ENCODE measurements around the gene SELENOP.

Gene SELENOP

DNA sequence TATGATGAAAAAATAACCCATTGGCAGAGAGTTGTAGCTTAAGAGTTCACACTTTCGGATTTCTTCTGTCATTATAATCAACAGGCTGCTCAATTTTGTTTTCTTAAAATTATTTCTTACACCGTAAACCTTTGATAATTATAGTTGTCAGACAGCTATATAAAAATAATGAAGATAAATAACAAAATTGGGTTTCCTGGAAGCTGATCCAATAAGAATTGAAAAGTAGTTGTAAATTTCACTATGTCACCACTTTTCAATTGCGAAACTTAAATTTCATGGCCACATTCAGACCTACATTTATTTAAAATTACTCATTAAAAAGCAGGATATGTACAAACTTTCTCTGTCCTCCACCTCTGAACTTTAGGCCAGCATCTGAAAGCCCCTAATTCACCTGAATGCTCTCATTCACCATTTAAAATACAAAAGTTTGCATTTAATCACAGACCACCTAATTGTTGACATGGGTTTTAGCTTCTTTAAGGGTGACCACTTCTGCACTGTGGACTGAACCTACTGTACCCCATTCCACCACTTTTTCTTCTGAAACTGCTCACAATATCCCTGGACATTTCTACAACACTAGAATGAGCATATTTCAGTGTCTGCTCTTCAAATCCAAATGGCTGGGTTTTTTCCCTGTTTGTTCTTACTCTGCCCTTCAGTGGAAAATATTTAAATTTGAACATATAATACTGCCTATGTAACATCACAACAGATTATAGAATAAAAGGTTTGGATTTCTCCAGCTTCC lies 680 bp downstream of the SELENOP start:
- H3K4me3 Mint-ChIP-seq = no peak overlapping the region
- DNase-seq (no peak), ATAC-seq (no peak)
- no peaks in the 10 kb centered on the region for H3K27me3 Mint-ChIP-seq
- peaks cover 5% of the 10 kb centered on the region for H3K4me1 Mint-ChIP-seq
- no peaks in the 10 kb centered on the region for H3K36me3 Mint-ChIP-seq (ENCODE audit: low read depth)
- no peaks in the 10 kb centered on the region for H3K9me3 Mint-ChIP-seq
- H3K27ac Mint-ChIP-seq = no peak overlapping the region

DNA sequence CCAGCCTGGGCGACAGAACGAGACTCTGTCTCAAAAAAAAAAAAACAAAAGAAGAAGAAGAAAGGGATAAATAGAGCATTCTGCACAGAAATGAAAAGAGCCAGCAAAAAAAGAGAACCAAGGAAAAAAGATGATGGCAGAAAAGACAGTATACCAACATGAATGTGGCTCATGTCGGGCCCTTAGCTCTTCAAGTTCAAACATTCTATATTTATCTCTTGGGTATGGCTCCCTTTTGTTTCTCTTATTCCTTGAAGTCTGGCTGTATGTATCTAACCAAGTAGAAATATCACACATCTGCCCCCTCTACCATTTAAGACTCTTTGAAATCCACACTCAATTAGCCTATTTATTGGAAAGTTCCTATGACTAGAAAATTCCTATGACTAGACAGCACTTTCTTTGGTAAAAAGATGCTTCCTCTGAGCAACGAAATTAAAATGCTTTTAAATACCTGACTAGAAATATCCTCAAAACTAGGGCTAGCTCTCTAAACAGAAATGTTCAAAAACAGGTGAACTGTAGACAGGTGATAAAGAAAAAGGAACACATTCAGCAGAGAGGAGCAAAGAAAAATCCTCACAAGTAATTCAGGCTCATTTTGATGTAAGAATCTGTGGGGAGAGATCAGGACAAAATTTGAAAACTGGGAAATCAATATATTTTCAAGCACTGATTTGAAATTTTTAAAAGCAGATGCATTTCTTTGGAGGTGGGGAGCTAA lies 2.6 kb downstream of the SELENOP start:
- H3K4me1 Mint-ChIP-seq = peaks cover 5% of the 10 kb centered on the region

DNA sequence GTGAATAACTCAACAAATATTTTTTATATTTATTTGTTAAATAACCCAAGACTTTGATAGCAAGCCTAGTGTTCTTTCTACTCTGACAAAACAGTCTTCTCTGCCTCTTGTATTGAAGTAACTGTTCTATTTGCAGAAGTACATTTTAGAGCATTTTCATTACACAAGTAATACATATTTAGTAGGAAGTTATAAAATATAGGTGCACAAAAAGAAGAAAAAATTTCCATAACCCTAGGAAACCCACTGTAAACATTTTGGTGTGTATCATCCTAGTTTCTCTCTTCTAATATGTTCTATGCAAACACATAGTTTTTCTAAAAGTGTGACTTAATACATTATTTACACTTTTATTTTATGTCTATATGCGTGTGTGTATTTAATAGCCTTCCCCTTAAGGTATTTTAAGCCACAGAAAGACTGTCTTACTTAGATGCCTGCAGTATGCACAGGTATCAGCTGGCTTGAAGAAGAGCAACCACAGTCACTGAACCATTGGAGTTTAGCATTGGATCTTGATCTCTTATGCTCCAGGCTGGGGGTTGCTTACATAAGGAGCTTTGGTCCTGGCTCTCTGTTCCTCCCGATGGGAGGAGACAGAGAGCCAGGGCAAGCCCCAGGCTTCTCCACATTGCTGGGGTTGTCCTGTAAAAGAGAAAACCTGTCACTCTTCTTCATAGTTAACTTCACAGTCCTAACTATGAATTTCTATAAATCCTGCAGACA lies 3.8 kb downstream of the SELENOP start:
- no peak for ATAC-seq
- no peaks in the 10 kb centered on the region for H3K27me3 Mint-ChIP-seq
- H3K4me3 Mint-ChIP-seq = no peak overlapping the region
- DNase-seq = no peak
- H3K27ac Mint-ChIP-seq = no peak overlapping the region
- peaks cover 5% of the 10 kb centered on the region for H3K4me1 Mint-ChIP-seq
- peaks cover 3% of the 10 kb centered on the region for H3K36me3 Mint-ChIP-seq (ENCODE audit: low read depth)
- no peaks in the 10 kb centered on the region for H3K9me3 Mint-ChIP-seq

More for the DNA sequence above, 2.6 kb downstream of the SELENOP start:
- no peak overlapping the region for H3K4me3 Mint-ChIP-seq
- ATAC-seq = no peak
- H3K9me3 Mint-ChIP-seq = no peaks in the 10 kb centered on the region
- H3K27ac Mint-ChIP-seq = no peak overlapping the region
- no peak for DNase-seq
- peaks cover 3% of the 10 kb centered on the region for H3K36me3 Mint-ChIP-seq (ENCODE audit: low read depth)
- H3K27me3 Mint-ChIP-seq = no peaks in the 10 kb centered on the region

DNA sequence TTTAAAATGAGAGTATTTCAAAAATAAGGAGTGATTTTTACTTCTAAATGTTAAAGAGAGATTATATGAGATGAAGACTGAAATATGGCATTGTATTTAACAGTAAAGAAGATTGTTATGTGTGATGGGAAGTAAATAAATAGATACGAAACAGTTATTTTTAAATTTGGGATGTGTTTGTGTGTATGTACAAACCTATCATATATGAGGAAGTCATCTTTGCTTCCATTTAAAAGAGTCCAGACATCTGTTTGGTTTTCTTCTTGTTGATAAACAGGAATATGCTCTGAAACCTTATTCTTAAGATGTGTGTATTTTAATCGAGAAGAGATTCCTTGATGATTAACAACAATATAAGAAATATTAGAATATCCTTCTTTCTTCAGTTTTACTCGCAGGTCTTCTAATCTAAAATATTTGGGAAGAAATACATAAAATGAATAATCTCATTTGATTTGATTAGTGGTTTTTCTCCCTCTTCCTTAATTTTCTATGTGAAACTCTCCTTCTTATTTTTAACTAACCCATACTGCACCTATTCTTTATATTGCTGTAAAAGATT lies 4.9 kb downstream of the SELENOP start:
- H3K36me3 Mint-ChIP-seq (ENCODE audit: low read depth) = peaks cover 6% of the 10 kb centered on the region
- peaks cover 3% of the 10 kb centered on the region for H3K4me1 Mint-ChIP-seq
- no peak for DNase-seq
- no peak overlapping the region for H3K27ac Mint-ChIP-seq
- no peaks in the 10 kb centered on the region for H3K9me3 Mint-ChIP-seq
- ATAC-seq = no peak
- no peak overlapping the region for H3K4me3 Mint-ChIP-seq
- H3K27me3 Mint-ChIP-seq = no peaks in the 10 kb centered on the region

DNA sequence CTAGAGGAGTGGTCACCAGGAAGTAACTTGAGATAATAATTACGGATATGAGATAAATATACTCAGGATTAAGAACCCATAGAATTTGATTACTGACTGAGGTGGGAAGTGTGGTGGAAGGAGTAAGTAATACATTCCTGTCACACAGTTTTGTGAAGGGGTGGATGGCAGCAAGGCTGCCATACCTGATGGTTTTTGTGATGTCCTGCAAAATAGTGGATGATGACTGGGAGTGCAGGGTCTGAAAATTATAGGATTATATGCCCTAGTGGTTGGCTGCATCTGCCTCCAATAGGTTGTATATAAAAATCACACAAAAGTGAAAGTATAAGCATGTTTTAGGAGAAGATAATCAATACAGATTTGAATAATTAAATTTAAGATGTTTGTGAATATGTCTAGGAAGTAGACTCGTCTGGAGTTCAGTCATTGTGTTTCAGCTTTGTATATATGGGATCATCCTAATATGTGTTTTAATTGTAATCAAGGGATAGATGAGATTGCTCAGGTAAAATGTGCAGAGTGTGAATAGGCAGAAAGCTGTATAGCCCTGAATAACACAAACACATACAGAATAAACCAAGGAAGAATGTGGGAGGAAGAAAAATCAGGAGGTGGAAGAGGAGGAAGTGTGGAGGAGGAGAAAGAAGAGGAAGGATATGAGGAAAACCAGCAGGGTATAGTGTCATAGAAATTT lies 5.5 kb downstream of the SELENOP start:
- Mint-ChIP-seq H3K4me1 (no peaks in the 10 kb centered on the region), H3K27me3 (no peaks in the 10 kb centered on the region), H3K9me3 (no peaks in the 10 kb centered on the region), H3K4me3 (no peak overlapping the region), H3K27ac (no peak overlapping the region), H3K36me3 (ENCODE audit: low read depth) (peaks cover 6% of the 10 kb centered on the region)
- ATAC-seq (no peak), DNase-seq (no peak)

DNA sequence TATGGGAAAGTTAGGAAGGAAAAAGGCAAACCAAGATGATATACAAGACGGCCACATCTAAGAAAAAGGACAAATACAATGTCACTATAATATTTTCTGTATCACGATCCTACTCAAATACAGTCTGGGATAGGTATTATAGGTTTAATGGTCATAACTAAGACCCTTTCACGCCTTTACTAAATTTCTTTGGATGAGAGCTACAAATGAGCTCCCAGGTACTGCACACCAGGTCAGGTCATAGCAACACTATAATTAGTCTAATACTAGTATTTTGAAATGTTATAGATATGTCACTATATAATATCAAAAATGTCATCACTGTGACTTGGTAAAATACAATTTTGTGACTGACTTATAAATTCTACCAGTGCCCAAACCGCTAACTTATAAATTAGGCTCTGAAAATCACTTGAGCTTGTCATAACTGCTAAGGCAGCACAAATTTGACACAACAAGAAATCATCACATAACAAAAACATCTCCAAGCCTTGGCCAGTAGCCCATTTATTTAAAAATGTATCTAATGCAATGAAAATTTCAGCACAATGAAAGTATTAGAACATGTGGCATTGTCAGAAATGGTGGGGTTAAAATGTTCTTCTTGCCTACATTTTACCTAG lies 6.9 kb downstream of the SELENOP start:
- Mint-ChIP-seq H3K4me3 (no peak overlapping the region), H3K27me3 (no peaks in the 10 kb centered on the region), H3K36me3 (ENCODE audit: low read depth) (peaks cover 6% of the 10 kb centered on the region), H3K9me3 (no peaks in the 10 kb centered on the region), H3K4me1 (no peaks in the 10 kb centered on the region), H3K27ac (no peak overlapping the region)
- ATAC-seq (no peak), DNase-seq (no peak)

DNA sequence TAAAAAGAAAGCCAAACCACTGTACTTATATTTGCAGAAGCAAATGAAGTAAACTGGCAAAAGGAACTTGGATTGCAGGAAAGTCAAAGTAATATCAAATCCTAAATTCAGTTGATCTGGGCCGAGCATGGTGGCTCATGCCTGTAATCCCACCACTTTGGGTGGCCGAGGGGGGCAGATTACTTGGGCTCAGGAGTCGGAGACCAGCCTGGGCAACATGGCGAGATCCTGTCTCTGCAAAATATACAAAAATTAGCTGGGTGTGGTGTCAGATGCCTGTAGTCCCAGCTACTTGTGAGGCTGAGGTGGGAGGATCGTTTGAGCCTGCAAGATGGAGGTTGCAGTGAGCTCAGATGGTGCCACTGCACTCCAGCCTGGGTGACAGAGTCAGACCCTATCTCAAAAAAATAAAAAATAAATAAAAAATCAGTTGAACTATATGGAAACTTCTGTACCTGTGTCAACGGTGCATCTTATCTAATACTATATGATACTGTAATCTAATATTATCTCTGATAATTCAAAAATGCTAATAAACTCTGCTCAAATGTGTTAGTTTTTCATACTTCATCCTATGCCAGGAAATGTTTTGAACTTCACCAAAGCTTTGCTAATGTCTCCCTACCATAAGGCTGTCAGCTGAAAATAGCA lies 10.1 kb downstream of the SELENOP start:
- DNase-seq = no peak
- Mint-ChIP-seq H3K36me3 (ENCODE audit: low read depth) (peaks cover 18% of the 10 kb centered on the region), H3K27me3 (no peaks in the 10 kb centered on the region), H3K9me3 (peaks cover 6% of the 10 kb centered on the region), H3K4me3 (no peak overlapping the region), H3K27ac (no peak overlapping the region), H3K4me1 (no peaks in the 10 kb centered on the region)
- no peak for ATAC-seq

DNA sequence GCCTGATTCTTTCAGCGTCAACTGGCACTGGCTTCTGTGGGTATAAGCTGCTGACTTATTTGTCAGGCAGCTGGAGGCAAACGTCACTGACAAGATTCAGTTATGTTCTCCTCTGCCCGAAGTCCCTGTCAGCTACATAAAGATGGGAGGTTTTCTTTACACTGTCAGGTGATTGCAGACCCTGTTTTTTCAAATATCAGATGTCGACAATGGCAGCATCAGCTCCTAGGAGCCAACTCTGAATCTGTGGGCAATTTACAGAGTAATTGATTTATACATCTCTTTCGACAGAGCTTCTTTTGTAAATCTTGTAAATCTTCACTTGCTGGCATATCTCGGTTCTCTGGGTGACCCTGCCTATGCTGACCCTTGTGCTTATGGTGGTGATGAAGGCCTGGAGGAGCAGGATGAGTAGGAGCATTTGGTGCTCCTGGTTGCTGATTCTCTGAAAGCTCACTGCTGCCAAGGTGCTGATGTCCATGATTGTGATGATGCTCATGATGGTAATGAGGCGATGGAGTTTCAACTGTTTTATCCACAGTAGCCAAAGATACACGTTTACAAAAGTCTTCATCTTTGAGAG lies 10.9 kb downstream of the SELENOP start:
- peaks cover 6% of the 10 kb centered on the region for H3K9me3 Mint-ChIP-seq
- ATAC-seq = no peak

DNA sequence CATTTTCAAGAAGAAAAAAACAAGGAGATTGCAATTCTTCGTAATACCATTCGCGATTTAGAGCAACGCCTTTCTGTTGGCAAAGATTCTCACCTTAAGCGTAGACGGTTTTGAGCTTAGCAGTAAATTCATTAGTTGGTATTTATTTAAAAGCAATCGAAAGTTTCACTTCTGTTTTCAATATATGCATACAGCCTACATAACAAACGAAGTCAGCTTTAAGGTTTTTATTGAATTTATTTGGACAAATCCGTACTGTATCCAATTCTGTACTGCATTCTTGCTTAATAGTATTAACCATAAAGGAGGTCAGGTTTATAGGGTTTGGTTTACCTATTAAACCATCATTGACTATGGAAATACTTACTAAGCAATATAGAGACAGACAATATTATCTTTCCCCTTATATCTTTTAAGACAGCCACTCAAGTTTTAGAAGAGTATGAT lies 12.0 kb downstream of the SELENOP start:
- Mint-ChIP-seq H3K9me3 (peaks cover 6% of the 10 kb centered on the region), H3K4me1 (no peaks in the 10 kb centered on the region), H3K27ac (no peak overlapping the region), H3K27me3 (no peaks in the 10 kb centered on the region), H3K36me3 (ENCODE audit: low read depth) (peaks cover 17% of the 10 kb centered on the region), H3K4me3 (no peak overlapping the region)
- no peak for DNase-seq
- no peak for ATAC-seq

More for the DNA sequence above, 10.9 kb downstream of the SELENOP start:
- Mint-ChIP-seq H3K27me3 (no peaks in the 10 kb centered on the region), H3K4me3 (no peak overlapping the region), H3K36me3 (ENCODE audit: low read depth) (peaks cover 18% of the 10 kb centered on the region), H3K4me1 (no peaks in the 10 kb centered on the region), H3K27ac (no peak overlapping the region)
- DNase-seq = no peak

DNA sequence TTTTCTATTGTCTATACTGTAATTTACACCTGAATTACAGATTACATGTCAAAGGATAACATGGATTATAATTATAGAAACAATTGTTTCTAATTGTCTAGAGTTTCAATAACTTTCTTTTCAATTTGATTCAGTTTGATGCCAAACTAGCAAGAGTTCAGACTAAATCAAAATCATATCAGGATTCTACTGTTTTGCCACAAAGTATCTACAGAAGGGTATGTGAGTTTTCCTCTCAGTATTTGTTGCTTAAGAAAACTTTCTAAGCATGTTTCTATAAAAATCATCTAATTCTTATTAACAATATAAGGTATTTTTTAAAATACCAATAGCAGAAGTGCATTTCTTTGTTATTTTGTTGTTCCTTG lies 12.5 kb downstream of the SELENOP start:
- no peak for ATAC-seq
- H3K4me1 Mint-ChIP-seq = no peaks in the 10 kb centered on the region
- H3K4me3 Mint-ChIP-seq = no peak overlapping the region
- no peak for DNase-seq
- peaks cover 14% of the 10 kb centered on the region for H3K36me3 Mint-ChIP-seq (ENCODE audit: low read depth)
- H3K27ac Mint-ChIP-seq = no peak overlapping the region
- H3K27me3 Mint-ChIP-seq = no peaks in the 10 kb centered on the region
- H3K9me3 Mint-ChIP-seq = peaks cover 10% of the 10 kb centered on the region

DNA sequence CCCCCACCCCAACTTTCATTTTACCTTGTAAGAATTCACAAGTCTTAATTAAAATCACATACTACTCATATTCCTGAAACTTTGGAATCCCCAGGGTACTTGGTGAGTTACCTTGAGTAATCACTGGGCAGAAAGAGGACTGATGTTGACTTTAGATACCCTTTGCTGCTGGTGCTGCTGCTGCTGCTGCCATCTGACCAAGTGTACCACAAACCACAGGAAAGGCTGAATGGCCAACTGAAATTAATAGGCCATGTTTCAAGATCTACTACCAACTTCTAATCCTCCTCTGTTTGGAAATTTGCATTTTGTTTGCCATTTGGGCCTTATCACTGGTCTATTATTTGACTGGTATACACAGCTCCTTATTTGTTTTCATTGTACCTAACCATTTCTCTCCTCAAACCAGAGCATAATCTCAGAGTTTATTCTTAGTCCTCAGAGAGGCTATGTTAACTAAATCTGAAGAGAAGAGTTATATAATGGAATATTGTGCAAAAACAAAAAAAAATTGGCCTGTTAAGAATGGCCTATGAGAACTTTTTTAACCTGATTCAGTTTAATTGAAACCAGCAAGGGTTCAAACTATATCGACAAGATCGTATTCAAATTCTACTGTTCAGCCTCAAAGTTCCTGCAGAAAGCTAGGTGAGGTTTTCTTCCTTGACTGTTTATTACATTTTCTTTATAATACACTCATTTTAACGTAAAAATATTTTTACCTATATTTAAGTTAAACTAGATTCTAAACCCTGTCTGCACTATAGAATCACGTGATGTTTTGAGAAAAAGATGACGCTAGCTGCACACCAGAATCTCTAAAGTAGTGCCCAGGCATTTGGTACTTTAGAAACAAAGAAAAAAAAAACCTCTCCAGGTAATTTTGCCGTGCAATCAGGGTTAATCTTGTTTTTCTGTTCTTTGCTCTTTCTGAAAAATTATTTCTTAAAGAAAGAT lies 13.1 kb downstream of the SELENOP start:
- no peak for DNase-seq
- Mint-ChIP-seq H3K9me3 (peaks cover 17% of the 10 kb centered on the region), H3K36me3 (ENCODE audit: low read depth) (peaks cover 14% of the 10 kb centered on the region)

DNA sequence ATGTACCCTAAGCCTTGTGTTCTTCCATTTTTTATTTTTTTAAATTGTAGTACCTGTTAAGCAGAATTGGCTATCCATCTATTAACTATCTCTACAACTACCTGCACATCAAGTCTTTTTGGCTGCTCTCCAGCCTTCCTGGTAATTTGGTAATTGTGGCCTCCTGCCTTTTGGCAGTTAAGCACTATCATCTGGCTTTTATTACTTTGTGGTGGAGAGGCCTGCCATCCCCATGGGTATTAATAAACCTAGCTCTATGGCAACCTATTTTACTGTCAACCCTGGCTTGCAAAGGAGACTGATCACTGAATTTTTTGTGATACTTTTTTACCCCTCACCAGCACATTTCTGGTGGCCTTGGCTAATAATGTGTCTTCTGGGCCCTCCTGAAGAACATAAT lies 20.5 kb downstream of the SELENOP start:
- Mint-ChIP-seq H3K4me1 (no peaks in the 10 kb centered on the region), H3K27ac (no peak overlapping the region), H3K4me3 (no peak overlapping the region), H3K27me3 (no peaks in the 10 kb centered on the region), H3K36me3 (ENCODE audit: low read depth) (peaks cover 14% of the 10 kb centered on the region), H3K9me3 (peaks cover 46% of the 10 kb centered on the region)
- ATAC-seq (no peak), DNase-seq (no peak)

More for the DNA sequence above, 13.1 kb downstream of the SELENOP start:
- Mint-ChIP-seq H3K4me1 (no peaks in the 10 kb centered on the region), H3K27ac (no peak overlapping the region), H3K4me3 (no peak overlapping the region), H3K27me3 (no peaks in the 10 kb centered on the region)
- no peak for ATAC-seq

All from activated naive CD8-positive, alpha-beta T cell treated with anti-CD3 and anti-CD28 coated beads, Interleukin-2, amount 50 U/mL, for 24 hours (primary cell).